ENCODE results near the gene LRRN3.

LRRN3 gene

GRCh38 chr7:111173528-111173927 is 82.6 kb downstream of the LRRN3 start:
- DNase-seq, result no peak

- DNase-seq, result no peak
Measured at GRCh38 chr7:111173990-111174389, 83.1 kb downstream of the LRRN3 start.

- no peak for DNase-seq
Measured at GRCh38 chr7:111174510-111174909, 83.6 kb downstream of the LRRN3 start.

Data from activated CD4-positive, alpha-beta T cell treated with anti-CD3 and anti-CD28 coated beads, Interleukin-2, Interleukin-6, amounts not matched to agents 100 ng/mL and 50 ng/mL, durations not matched to agents 16 hours and 8 hours (primary cell).